Measurements from ENCODE around the gene LMAN1. TPM values are rescaled to one million over a fixed set of nuclear protein-coding genes. Genes with fewer than 3 reads are reported as not detected.

The LMAN1 gene
- total and polyA plus RNA-seq, 2 of the 4 experiments (the other 2 are of a cell fraction), result 83.1 to 213 TPM

GRCh38 chr18:59379772-59380522, 20.9 kb upstream of the LMAN1 start:
- WGBS, 2 experiments (ENCODE audit: extremely low coverage in 2 of 2, insufficient read length in 1 of 2), result no CpG with 5 or more reads among the region's 3 CpGs
- in situ Hi-C loops (cut with MboI; ENCODE audit: low sequenced_read_pairs) (no loop called here), intact Hi-C loops (cut with micrococcal nuclease) (loop anchor here (5.0 kb wide), 1 partner anchor 63 kb away; the partner anchor contains the start of gene CPLX4), dilution Hi-C loops (cut with HindIII; ENCODE audit: low sequenced_read_pairs, unreplicated experiment) (no loop called here)
- H3K79me1 ChIP-seq (ENCODE audit: low read depth in 1 of 2, low read length in 2 of 2), result no peaks in the 10 kb centered on the region
- no peak overlapping the region for H2AK5ac ChIP-seq (ENCODE audit: low read depth, low read length)
- H3K4ac ChIP-seq (ENCODE audit: low read depth, low read length), result no peak overlapping the region
- TF ChIP-seq CEBPB (IDR thresholded peaks at IDR 0.05; ENCODE audit: low read depth, low read length) (peak; percentile 38), MXI1 (IDR thresholded peaks at IDR 0.05; ENCODE audit: borderline replicate concordance, low read depth, low read length) (no peak)
- no peaks in the 10 kb centered on the region for H4K20me1 ChIP-seq (ENCODE audit: insufficient read depth, low read length)
- H2BK5ac ChIP-seq (ENCODE audit: low read depth, low read length, poor library complexity, severe bottlenecking), result no peak overlapping the region
- no peak overlapping the region for H2BK15ac ChIP-seq (ENCODE audit: low read depth, low read length)
- no peak overlapping the region for H2AK9ac ChIP-seq (replicated peaks; ENCODE audit: low read depth, low read length, poor library complexity)
- no peak overlapping the region for H3K27ac ChIP-seq (ENCODE audit: insufficient read depth, low read length)
- H3K9me3 ChIP-seq (ENCODE audit: control insufficient read depth, insufficient read depth, low read length), result no peaks in the 10 kb centered on the region; the same call in 1 of the 2 replicates
- H3K23ac ChIP-seq (ENCODE audit: low read depth, low read length), result no peak overlapping the region
- peaks cover 16% of the 10 kb centered on the region for H3K27me3 ChIP-seq (ENCODE audit: control insufficient read depth, insufficient read depth, low read length)
- no peak overlapping the region for H3K4me2 ChIP-seq (ENCODE audit: low read depth, low read length)
- ChIA-PET CTCF (no interaction called here), POLR2A (ENCODE audit: unreplicated experiment) (no interaction called here)
- H2BK120ac ChIP-seq (ENCODE audit: low read depth, low read length), result no peak overlapping the region
- H2BK20ac ChIP-seq (ENCODE audit: low read depth, low read length), result no peak overlapping the region
- DNase-seq (peak; percentile 41), ATAC-seq (ENCODE audit: low read depth) (peak; percentile 68)
- no peak overlapping the region for H2AFZ ChIP-seq (replicated peaks; ENCODE audit: low read length, poor library complexity)
- H3K36me3 ChIP-seq (ENCODE audit: control insufficient read depth, insufficient read depth, low read length), result no peaks in the 10 kb centered on the region
- H3K18ac ChIP-seq (ENCODE audit: low read depth, low read length), result no peak overlapping the region
- BruUV-seq (replicated peaks), result no TSS peak
- H4K5ac ChIP-seq (ENCODE audit: low read depth, low read length), result no peak overlapping the region
- H3K9me1 ChIP-seq (ENCODE audit: insufficient read depth, low read length), result no peaks in the 10 kb centered on the region
- H3K4me1 ChIP-seq (ENCODE audit: control insufficient read depth, insufficient read depth, low read length), result no peaks in the 10 kb centered on the region
- H3K9ac ChIP-seq (ENCODE audit: low read depth, low read length), result no peak overlapping the region
- H3K56ac ChIP-seq (ENCODE audit: extremely low read depth, insufficient read depth, low read length), result no peak overlapping the region
- H3K4me3 ChIP-seq (ENCODE audit: insufficient read depth, low read depth, low read length), result no peak overlapping the region
- no peak overlapping the region for H3K14ac ChIP-seq (replicated peaks; ENCODE audit: low read depth, low read length)
- H4K91ac ChIP-seq (ENCODE audit: insufficient read depth, low read depth, low read length), result no peak overlapping the region
- H4K8ac ChIP-seq (ENCODE audit: low read depth in 2 of 2, low read length in 2 of 2), result no peak overlapping the region
